GM19035 (cell line): ENCODE results near the gene DIP2B.

Experiments used
- ATAC-seq: cut with Tn5 transposase; IDR thresholded peaks from one replicate; pipeline ENCODE4 v1.9.1; 2021; ENCODE audit not compliant: unreplicated experiment

DIP2B gene

GRCh38 chr12:50715174-50715573 is 210.4 kb downstream of the DIP2B start:
- no peak for ATAC-seq

DNA sequence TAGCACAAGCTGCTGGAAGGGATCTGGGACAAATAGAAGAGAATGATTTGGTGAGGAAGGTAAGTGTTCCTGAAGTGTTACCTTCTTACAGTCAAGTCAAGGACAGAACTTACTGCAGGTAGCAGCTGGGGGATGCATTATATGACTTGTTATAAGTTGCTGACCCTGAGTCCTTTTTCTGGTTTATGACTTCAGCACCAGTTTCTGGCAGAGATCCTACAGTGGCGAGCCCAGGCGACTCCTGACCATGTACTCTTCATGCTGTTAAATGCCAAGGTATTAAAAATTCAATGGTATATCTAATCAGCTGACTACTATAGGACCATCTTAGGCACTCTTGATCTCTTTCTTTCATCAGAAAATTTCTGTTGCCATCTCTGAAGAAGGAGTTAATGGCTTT is 214.0 kb downstream of the DIP2B start:
- ATAC-seq = no peak

DNA sequence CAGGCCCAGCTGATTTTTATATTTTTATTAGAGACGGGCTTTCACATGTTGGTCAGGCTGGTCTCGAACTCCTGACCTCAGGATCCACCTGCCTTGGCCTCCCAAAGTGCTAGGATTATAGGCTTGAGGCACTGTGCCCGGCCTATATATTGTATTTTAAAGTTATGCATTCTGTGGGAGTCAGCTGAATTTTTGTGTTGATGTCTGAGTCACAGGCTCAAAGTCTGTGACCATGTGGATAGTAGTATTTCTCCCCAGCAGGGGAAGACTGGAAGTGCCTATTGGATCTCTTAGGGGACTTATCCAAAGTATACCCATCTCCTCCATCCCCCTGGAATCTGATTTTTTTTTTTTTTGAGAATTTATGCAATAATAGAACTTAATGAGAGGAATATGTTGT is 215.3 kb downstream of the DIP2B start:
- no peak for ATAC-seq

DNA sequence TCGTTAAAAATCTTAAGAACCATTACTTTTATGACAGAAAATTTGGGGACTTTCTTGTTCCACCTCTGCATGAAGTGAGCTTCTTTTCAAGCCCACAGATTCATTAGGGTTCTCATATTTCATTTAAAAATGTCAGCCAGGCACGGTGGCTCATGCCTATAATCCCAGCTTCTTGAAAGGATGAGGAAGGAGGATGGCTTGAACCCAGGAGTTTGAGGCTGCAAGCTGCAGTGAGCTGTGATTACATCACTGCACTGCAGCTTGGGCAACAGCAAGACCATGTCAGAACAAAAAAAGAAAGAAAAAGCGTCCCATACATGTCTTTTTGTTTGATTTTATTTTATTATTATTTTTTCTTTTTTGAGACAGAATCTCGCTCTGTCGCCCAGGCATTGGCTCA is 215.7 kb downstream of the DIP2B start:
- ATAC-seq = no peak

- ATAC-seq = no peak
These were observed 219.1 kb downstream of the DIP2B start for GRCh38 chr12:50723865-50724264.

- ATAC-seq = no peak
These were observed 220.5 kb downstream of the DIP2B start for GRCh38 chr12:50725011-50725942.

DNA sequence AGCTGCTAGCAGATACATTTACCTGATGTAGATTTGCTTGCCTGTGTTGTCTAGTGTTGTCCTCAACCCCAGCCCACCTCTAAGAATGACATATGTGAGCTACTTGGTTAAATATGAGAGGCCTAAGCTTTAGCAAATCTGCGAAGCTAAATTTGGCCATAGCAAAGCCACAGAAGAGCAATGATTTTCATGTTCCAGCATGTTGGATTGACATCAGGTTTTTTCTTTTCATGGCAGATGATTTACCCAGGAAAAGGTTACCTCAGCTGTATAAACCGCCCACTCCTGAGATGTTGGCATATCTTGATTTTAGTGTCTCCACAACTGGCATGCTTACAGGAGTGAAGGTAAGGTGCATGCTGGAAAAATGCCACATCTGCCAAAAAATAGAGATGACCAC is 222.7 kb downstream of the DIP2B start:
- no peak for ATAC-seq

- no peak for ATAC-seq
These were observed 223.6 kb downstream of the DIP2B start for GRCh38 chr12:50728417-50728816.

DNA sequence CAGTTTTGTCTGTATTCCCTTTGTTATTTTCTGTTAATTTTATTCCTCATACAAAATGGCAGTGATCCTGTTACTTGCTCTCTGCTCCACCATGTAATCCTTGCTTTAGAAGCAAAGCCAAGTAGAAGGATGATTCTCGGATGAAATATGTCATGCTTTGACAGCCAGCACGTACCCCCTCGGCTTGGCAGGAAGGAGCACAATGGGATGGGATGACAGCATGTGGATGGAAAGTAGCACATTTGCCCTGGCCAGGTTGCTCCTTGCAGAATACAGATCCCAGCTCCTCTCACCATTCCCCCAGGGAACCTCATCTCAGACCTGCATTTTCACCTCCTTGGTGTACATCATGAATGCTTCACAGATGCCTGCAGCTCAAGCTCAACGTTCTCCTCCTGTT is 224.1 kb downstream of the DIP2B start:
- no peak for ATAC-seq

- no peak for ATAC-seq
These were observed 227.8 kb downstream of the DIP2B start for GRCh38 chr12:50732591-50732990.

GRCh38 chr12:50733706-50734105 is 228.9 kb downstream of the DIP2B start:
- no peak for ATAC-seq

GRCh38 chr12:50734409-50735263 is 229.9 kb downstream of the DIP2B start:
- no peak for ATAC-seq

GRCh38 chr12:50739611-50740010 is 234.8 kb downstream of the DIP2B start:
- ATAC-seq = no peak

- ATAC-seq = no peak
These were observed 235.5 kb downstream of the DIP2B start for GRCh38 chr12:50740307-50740706.

GRCh38 chr12:50742776-50743175 is 238.0 kb downstream of the DIP2B start:
- ATAC-seq = no peak

- no peak for ATAC-seq
These were observed 241.1 kb downstream of the DIP2B start for GRCh38 chr12:50745861-50746260.

DNA sequence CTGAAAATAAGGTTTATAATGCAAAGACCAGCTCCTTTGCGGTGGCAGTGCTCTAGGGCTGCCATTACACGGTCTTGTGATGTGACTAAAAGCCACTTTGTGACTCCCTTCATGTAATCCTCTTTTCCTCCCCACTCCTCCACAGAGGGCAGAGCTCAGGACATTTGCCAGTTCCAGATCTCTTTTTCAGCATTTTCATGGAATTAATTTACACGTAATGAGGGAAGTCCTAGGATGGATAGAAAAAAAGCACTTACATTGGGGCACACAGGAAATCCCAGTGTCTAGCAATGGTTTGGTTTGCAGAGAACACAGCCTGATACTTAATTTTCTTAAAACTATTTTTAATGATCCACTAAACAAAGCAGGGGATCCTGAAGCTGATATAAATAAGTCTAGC is 241.6 kb downstream of the DIP2B start:
- ATAC-seq = no peak

DNA sequence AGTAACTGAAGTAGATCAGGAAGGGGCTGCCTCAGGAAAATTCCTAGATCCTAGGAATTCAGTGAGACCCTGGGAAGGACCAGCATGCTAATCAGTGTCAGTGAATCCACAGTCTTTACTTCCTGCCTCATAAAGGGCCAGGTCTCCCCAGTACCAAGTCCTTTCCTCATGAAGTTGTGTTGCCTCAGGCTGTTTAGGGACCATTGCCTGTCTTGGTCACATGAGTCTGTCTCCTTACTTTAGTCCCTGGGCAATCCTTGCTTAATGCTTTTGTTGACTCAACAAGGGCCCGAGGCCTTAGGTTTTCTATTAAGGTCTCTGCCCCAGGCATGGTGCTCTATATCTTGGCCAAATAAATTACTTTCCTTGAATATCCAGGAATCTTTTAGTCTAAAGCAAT is 243.0 kb downstream of the DIP2B start:
- no peak for ATAC-seq

- no peak for ATAC-seq
These were observed 244.7 kb downstream of the DIP2B start for GRCh38 chr12:50749459-50749882.

GRCh38 chr12:50750366-50750765 is 245.6 kb downstream of the DIP2B start:
- ATAC-seq = no peak

DNA sequence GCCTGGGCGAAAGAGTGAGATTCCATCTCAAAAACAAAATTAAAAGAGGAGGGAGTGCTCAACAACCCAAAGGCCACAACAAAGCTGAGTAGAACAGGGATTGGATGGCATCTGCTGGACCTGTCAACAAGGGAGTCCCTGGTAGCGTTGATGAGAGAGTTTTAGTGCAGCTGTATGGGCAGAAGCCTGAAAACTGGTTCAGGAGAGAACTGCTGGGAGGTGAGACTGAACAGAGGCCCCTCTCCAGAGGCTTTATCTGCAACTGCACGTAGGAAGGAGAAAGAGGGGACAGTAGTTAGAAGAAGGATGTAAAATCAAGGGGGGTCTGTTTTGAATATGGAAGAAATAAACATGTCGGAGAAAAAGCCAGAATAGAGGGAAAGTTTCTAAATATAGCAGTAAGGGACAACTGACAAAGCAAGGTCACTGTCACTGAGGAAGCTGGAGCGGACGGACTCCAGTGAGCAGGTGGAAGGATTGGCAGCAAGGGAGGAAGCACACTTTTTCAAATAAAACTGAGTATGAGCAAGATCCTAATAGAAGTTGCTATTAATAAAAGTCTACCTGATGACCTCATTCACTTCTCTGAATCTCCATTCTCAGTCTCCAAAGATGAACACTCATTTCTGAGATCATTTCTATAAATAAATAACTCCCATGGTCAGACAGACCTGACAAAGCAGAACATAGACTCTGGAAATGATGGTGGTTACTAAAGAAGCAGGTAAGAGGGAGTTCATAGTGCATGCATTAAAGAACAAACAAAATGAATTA is 247.3 kb downstream of the DIP2B start:
- no peak for ATAC-seq
